Adrenal gland (tissue), 5 donors: ENCODE measurements around the gene ACTG1.
"Not testable (repeated sequence)": the region's sequence is repeated elsewhere in the genome, so short reads cannot be mapped to it uniquely, and the experiment has no call there.

ENCODE experiments used
- CTCF ChIP-seq, 6 experiments: fragments of 450-650 bp in 4 of 6; fragments of 200-600 bp in 2 of 6; sonication (generic) in 1 of 6; IDR thresholded peaks; 1 replicate in 5 of 6; 2 replicates in 1 of 6; pipeline versions ENCODE4 v1.5.1 to v1.8.0; 2016 to 2021; ENCODE audit warnings: antibody characterized with exemption in 6 of 6, mild to moderate bottlenecking in 2 of 6, moderate library complexity in 1 of 6
- POLR2A ChIP-seq, 2 donors: fragments of 450-650 bp; IDR thresholded peaks; one replicate each; pipeline ENCODE4 v1.6.1; 2017; ENCODE audit warnings: antibody characterized with exemption in 2 of 2, mild to moderate bottlenecking in 2 of 2, moderate library complexity in 1 of 2
- donor health status: DM: no; HTN: no; CAD: no.

- TF ChIP-seq CTCF, POLR2A (IDR thresholded peaks at IDR 0.05): not testable (repeated sequence)
These were observed 19.4 kb upstream of the ACTG1 start for GRCh38 chr17:81531998-81532404.
